Measurements from ENCODE around the gene UBE2C. TPM values are rescaled to one million over a fixed set of nuclear protein-coding genes. Genes with fewer than 3 reads are reported as not detected.

The UBE2C gene
- total and polyA plus RNA-seq, 2 of the 8 experiments (the other 6 are each of a cell fraction or from before 2014, with no cell fraction given), result 243 to 326 TPM

- no peak for TF ChIP-seq SIX5 (IDR thresholded peaks at IDR 0.05; ENCODE audit: low read depth, low read length)
- TF ChIP-seq CREB1 (IDR thresholded peaks at IDR 0.05), result peak; percentile 55
- no peak for TF ChIP-seq EGR1 (IDR thresholded peaks at IDR 0.05; ENCODE audit: borderline replicate concordance, low read depth, low read length)
- TF ChIP-seq SIN3A (conservative IDR thresholded peaks at IDR 0.05 in 1 of 2, IDR thresholded peaks at IDR 0.05 in 1 of 2; ENCODE audit: low read depth in 1 of 2, low read length in 2 of 2), result peak; percentile 66 to 77; a peak in 3 of 4 replicates
- no peak for TF ChIP-seq POU5F1 (IDR thresholded peaks at IDR 0.05; ENCODE audit: low read depth, low read length)
- TF ChIP-seq RNF2 (IDR thresholded peaks at IDR 0.05; ENCODE audit: borderline replicate concordance, low read depth, low read length, missing control alignments, poor library complexity, severe bottlenecking), result no peak
- no peak for TF ChIP-seq CTBP2 (IDR thresholded peaks at IDR 0.05; ENCODE audit: borderline replicate concordance, insufficient read depth, insufficient read length, low read length)
- TF ChIP-seq SUZ12 (IDR thresholded peaks at IDR 0.05; ENCODE audit: low read length), result no peak
- no peak for TF ChIP-seq HDAC6 (IDR thresholded peaks at IDR 0.05; ENCODE audit: low read depth, low read length)
- TF ChIP-seq SP4 (IDR thresholded peaks at IDR 0.05; ENCODE audit: low read length), result peak; percentile 79; the same call in 1 of the 2 replicates
- TF ChIP-seq FOSL1 (IDR thresholded peaks at IDR 0.05; ENCODE audit: insufficient read depth, low read depth, low read length), result no peak
- TF ChIP-seq EP300 (IDR thresholded peaks at IDR 0.05; ENCODE audit: borderline replicate concordance in 1 of 2, low read depth in 2 of 2, low read length in 2 of 2), result no peak
- peak; percentile 79 for TF ChIP-seq TAF1 (IDR thresholded peaks at IDR 0.05; ENCODE audit: low read depth, low read length)
- TF ChIP-seq SP2 (IDR thresholded peaks at IDR 0.05; ENCODE audit: low read length), result peak; percentile 99
- TF ChIP-seq SP1 (IDR thresholded peaks at IDR 0.05; ENCODE audit: low read depth, low read length), result peak; percentile 100
- peak in 1 of 2 experiments; percentile 47; a peak in 1 of 3 replicates for TF ChIP-seq POLR2A (IDR thresholded peaks at IDR 0.05; ENCODE audit: control extremely low read depth in 1 of 2, low read depth in 2 of 2, low read length in 2 of 2)
- TF ChIP-seq MAFK (IDR thresholded peaks at IDR 0.05; ENCODE audit: low read depth, low read length), result no peak
- TF ChIP-seq BRCA1 (IDR thresholded peaks at IDR 0.05; ENCODE audit: low read depth, low read length), result no peak
- TF ChIP-seq KDM5A (IDR thresholded peaks at IDR 0.05; ENCODE audit: low read length), result no peak
- TF ChIP-seq ATF2 (IDR thresholded peaks at IDR 0.05; ENCODE audit: low read length), result no peak
- TF ChIP-seq POLR2AphosphoS5 (IDR thresholded peaks at IDR 0.05; ENCODE audit: low read depth, low read length), result no peak
- 0 out of 2 replicates have a peak, but pooled peaks have one; percentile 54 for TF ChIP-seq RBBP5 (IDR thresholded peaks at IDR 0.05; ENCODE audit: borderline replicate concordance, low read depth, low read length)
- TF ChIP-seq MAX (IDR thresholded peaks at IDR 0.05), result no peak
Measured at GRCh38 chr20:45857114-45857881, 44.9 kb downstream of the UBE2C start, which contains the start of the genes ACOT8 and ZSWIM3 (continued).

Measured in H1 (cell line).